Sigmoid colon (tissue), 4 donors: Measurements from ENCODE around the gene DGLUCY.
"Not testable (repeated sequence)": the region's sequence is repeated elsewhere in the genome, so short reads cannot be mapped to it uniquely, and the experiment has no call there.

Experiments used
- CTCF ChIP-seq, 4 experiments: fragments of 450-650 bp in 3 of 4; fragments of 200-600 bp in 1 of 4; IDR thresholded peaks; one replicate each; pipeline ENCODE4 v1.5.1; 2016 to 2019; ENCODE audit warnings: antibody characterized with exemption in 4 of 4, mild to moderate bottlenecking in 3 of 4, moderate library complexity in 2 of 4
- EP300 ChIP-seq, 4 donors: sonication (generic); formaldehyde crosslinking; IDR thresholded peaks; one replicate each; pipeline ENCODE4 v1.6.1; 2017; ENCODE audit warnings: antibody characterized with exemption in 4 of 4
- POLR2A ChIP-seq, 2 donors: fragments of 450-650 bp; IDR thresholded peaks; one replicate each; pipeline ENCODE4 v1.6.1; 2016; ENCODE audit warnings: antibody characterized with exemption in 2 of 2, mild to moderate bottlenecking in 2 of 2, moderate library complexity in 2 of 2
- POLR2AphosphoS5 ChIP-seq, 4 donors: sonication (generic); formaldehyde crosslinking; IDR thresholded peaks; one replicate each; pipeline ENCODE4 v1.6.1; 2017; ENCODE audit warnings: antibody characterized with exemption in 4 of 4

- not testable (repeated sequence) for TF ChIP-seq CTCF, POLR2AphosphoS5, EP300, POLR2A (IDR thresholded peaks at IDR 0.05)
Observed at GRCh38 chr14:91093743-91094472, 20.0 kb upstream of the DGLUCY start.
